ENCODE results near the gene GAS1.

- no peak for TF ChIP-seq POLR2A (IDR thresholded peaks at IDR 0.05)
- TF ChIP-seq, protein P1, sequence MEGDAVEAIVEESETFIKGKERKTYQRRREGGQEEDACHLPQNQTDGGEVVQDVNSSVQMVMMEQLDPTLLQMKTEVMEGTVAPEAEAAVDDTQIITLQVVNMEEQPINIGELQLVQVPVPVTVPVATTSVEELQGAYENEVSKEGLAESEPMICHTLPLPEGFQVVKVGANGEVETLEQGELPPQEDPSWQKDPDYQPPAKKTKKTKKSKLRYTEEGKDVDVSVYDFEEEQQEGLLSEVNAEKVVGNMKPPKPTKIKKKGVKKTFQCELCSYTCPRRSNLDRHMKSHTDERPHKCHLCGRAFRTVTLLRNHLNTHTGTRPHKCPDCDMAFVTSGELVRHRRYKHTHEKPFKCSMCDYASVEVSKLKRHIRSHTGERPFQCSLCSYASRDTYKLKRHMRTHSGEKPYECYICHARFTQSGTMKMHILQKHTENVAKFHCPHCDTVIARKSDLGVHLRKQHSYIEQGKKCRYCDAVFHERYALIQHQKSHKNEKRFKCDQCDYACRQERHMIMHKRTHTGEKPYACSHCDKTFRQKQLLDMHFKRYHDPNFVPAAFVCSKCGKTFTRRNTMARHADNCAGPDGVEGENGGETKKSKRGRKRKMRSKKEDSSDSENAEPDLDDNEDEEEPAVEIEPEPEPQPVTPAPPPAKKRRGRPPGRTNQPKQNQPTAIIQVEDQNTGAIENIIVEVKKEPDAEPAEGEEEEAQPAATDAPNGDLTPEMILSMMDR (IDR thresholded peaks at IDR 0.05), result no peak
- TF ChIP-seq EP300 (IDR thresholded peaks at IDR 0.05), result no peak
These were observed 23.1 kb downstream of the GAS1 start for GRCh38 chr9:86924206-86924605.
